Bronchial epithelial cell (primary cell): ENCODE data around the gene LCLAT1. TPM values are rescaled to one million over a fixed set of nuclear protein-coding genes. Genes with fewer than 3 reads are reported as not detected.
A peak's percentile ranks its signal among the peaks of the same experiment; 100 is the strongest.

ENCODE experiments used
- DNase-seq: peaks from one replicate; pipeline ENCODE4 v3.0.0-alpha.2; 2010; ENCODE audit warnings: low read depth
- FAIRE-seq: peaks from 2 replicates; lab custom pipeline; 2011; peaks lifted over from hg19 to GRCh38; lab: Jason Lieb, UNC
- H3K27me3 ChIP-seq: 2 replicates; pipeline ENCODE4 v1.5.1; 2011; ENCODE audit warnings: low read length; ENCODE audit not compliant: control insufficient read depth, insufficient read depth
- H3K36me3 ChIP-seq: 2 replicates; pipeline ENCODE4 v1.5.1; 2011; ENCODE audit warnings: low read length; ENCODE audit not compliant: control insufficient read depth, insufficient read depth
- H3K4me3 ChIP-seq: 2 replicates; pipeline ENCODE4 v1.5.1; 2011; ENCODE audit warnings: mild to moderate bottlenecking, low read depth, low read length, control low read depth
- CTCF ChIP-seq: IDR thresholded peaks from 2 replicates; pipeline ENCODE4 v1.5.1; 2011; ENCODE audit warnings: mild to moderate bottlenecking, moderate library complexity, low read length, control low read depth, inconsistent platforms; ENCODE audit not compliant: insufficient read depth, severe bottlenecking
- total RNA-seq: library from RNA; depleted of rRNA; stranded (reverse); fragments of >200 nt; gene quantifications from 2 replicates; pipeline ENCODE4 v1.2.1, GENCODE V29; 2014

LCLAT1 gene
- total RNA-seq, 1 donor from 2014 or later, result 8.7 TPM

- DNase-seq, result no peak
- H3K36me3 ChIP-seq, result no peaks in the 10 kb centered on the region
- no peaks in the 10 kb centered on the region for H3K27me3 ChIP-seq
- FAIRE-seq, result no peak
- H3K4me3 ChIP-seq, result no peak overlapping the region
- peak; percentile 18 for TF ChIP-seq CTCF
Measured at GRCh38 chr2:30686000-30686399, 239.0 kb downstream of the LCLAT1 start.

GRCh38 chr2:30686669-30687068, 239.6 kb downstream of the LCLAT1 start:
- DNase-seq, result no peak
- H3K36me3 ChIP-seq, result no peaks in the 10 kb centered on the region

GRCh38 chr2:30688956-30689401, 241.9 kb downstream of the LCLAT1 start:
- TF ChIP-seq CTCF, result no peak
- no peak for DNase-seq
- FAIRE-seq, result no peak
- Histone ChIP-seq H3K4me3 (no peak overlapping the region), H3K36me3 (no peaks in the 10 kb centered on the region), H3K27me3 (no peaks in the 10 kb centered on the region)

More at GRCh38 chr2:30686669-30687068, 239.6 kb downstream of the LCLAT1 start:
- FAIRE-seq, result no peak
- H3K27me3 ChIP-seq, result no peaks in the 10 kb centered on the region
- no peak overlapping the region for H3K4me3 ChIP-seq
- TF ChIP-seq CTCF, result no peak

- no peak overlapping the region for H3K4me3 ChIP-seq
- DNase-seq (no peak), FAIRE-seq (no peak)
- TF ChIP-seq CTCF, result no peak
- no peaks in the 10 kb centered on the region for H3K27me3 ChIP-seq
- H3K36me3 ChIP-seq, result no peaks in the 10 kb centered on the region
Measured at GRCh38 chr2:30689496-30690125, 242.6 kb downstream of the LCLAT1 start.

GRCh38 chr2:30690126-30690561, 243.1 kb downstream of the LCLAT1 start:
- Histone ChIP-seq H3K27me3 (no peaks in the 10 kb centered on the region), H3K36me3 (no peaks in the 10 kb centered on the region), H3K4me3 (no peak overlapping the region)
- no peak for TF ChIP-seq CTCF
- DNase-seq (no peak), FAIRE-seq (no peak)
